HCT116 (cell line): ENCODE data around the gene FAM20C. TPM values are rescaled to one million over a fixed set of nuclear protein-coding genes. Genes with fewer than 3 reads are reported as not detected.

ENCODE experiments used
- ATAC-seq: fragments of 200-7000 bp; cut with Tn5 transposase; 2 replicates; pipeline ENCODE4 v1.9.1; 2020; ENCODE audit warnings: mild to moderate bottlenecking, moderate library complexity
- BruUV-seq: library from RNA; stranded (reverse); fragments of 400-500 nt; replicated peaks from 2 replicates; lab custom pipeline; 2021; lab: Mats Ljungman, UMichigan
- CTCF ChIA-PET: fragments of 300-600 bp; sonication (Branson Sonifier 250); formaldehyde crosslinking; loops from one replicate; lab custom pipeline; 2021; ENCODE audit warnings: antibody characterized with exemption; lab: Charles Lee
- POLR2A ChIA-PET: fragments of 300-600, 350-600 bp; sonication (Branson Sonifier 250); formaldehyde crosslinking; loops from one replicate; lab custom pipeline; 2021; ENCODE audit warnings: antibody characterized with exemption; lab: Charles Lee
- RAD21 ChIA-PET, 2 experiments: fragments of 300-600 bp; sonication (Branson Sonifier 250); formaldehyde crosslinking; loops; one replicate each; lab custom pipeline; 2023; ENCODE audit warnings: low total read pairs in 2 of 2; ENCODE audit not compliant: uncharacterized antibody in 2 of 2, unreplicated experiment in 2 of 2, low non-redundant PET in 1 of 2; lab: Charles Lee
- DNase-seq: peaks from one replicate; pipeline ENCODE4 v3.0.0-alpha.2; 2010; ENCODE audit warnings: low read depth, low spot score
- H2AFZ ChIP-seq: fragments of 200-600 bp; shearing (Covaris generic), sonication (generic); 2 replicates; pipeline ENCODE4 v1.6.1; 2017; ENCODE audit warnings: low read depth, mixed run types, mixed read lengths, antibody characterized with exemption, low read length; ENCODE audit not compliant: poor library complexity, severe bottlenecking
- H3K27ac ChIP-seq: 2 replicates; pipeline ENCODE4 v1.5.1; 2012; ENCODE audit warnings: low read depth, low read length
- H3K27me3 ChIP-seq: fragments of 200-600 bp; sonication (generic); 2 replicates; pipeline ENCODE4 v1.6.1; 2016; ENCODE audit warnings: mixed run types, low read length, mixed read lengths; ENCODE audit not compliant: insufficient read depth
- H3K36me3 ChIP-seq, 2 experiments: fragments of 200-500 bp in 1 of 2; fragments of 200-600 bp in 1 of 2; sonication (Bioruptor generic) in 1 of 2; sonication (generic) in 1 of 2; 2 replicates each; pipeline versions ENCODE4 v1.5.1 to v1.6.1; 2014 to 2016; ENCODE audit warnings: low read length in 2 of 2, inconsistent platforms in 1 of 2, mixed read lengths in 1 of 2, mixed run types in 1 of 2; ENCODE audit not compliant: insufficient read depth in 2 of 2, control insufficient read depth in 1 of 2
- H3K4me1 ChIP-seq, 2 experiments: fragments of 200-600 bp in 1 of 2; sonication (generic) in 1 of 2; 2 replicates each; pipeline versions ENCODE4 v1.5.1 to v1.6.1; 2012 to 2017; ENCODE audit warnings: low read length in 2 of 2, inconsistent platforms in 1 of 2, mild to moderate bottlenecking in 1 of 2, mixed read lengths in 1 of 2, mixed run types in 1 of 2, moderate library complexity in 1 of 2; ENCODE audit not compliant: insufficient read depth in 2 of 2, control insufficient read depth in 1 of 2
- H3K4me2 ChIP-seq: fragments of 200-600 bp; sonication (generic); 2 replicates; pipeline ENCODE4 v1.6.1; 2017; ENCODE audit warnings: mixed run types, low read length, mixed read lengths
- H3K4me3 ChIP-seq, 2 experiments: fragments of 200-600 bp in 1 of 2; sonication (generic) in 1 of 2; replicated peaks in 1 of 2; 2 replicates each; pipeline ENCODE4 v1.5.1; 2011 to 2016; ENCODE audit warnings: low read length in 2 of 2, control low read depth in 1 of 2, low read depth in 1 of 2, mild to moderate bottlenecking in 1 of 2, mixed read lengths in 1 of 2, mixed run types in 1 of 2
- H3K79me2 ChIP-seq: fragments of 200-600 bp; sonication (generic); 2 replicates; pipeline ENCODE4 v1.6.1; 2017; ENCODE audit warnings: mild to moderate bottlenecking, mixed run types, low read length, moderate library complexity, mixed read lengths; ENCODE audit not compliant: insufficient read depth
- H3K9ac ChIP-seq: fragments of 200-600 bp; sonication (generic); 2 replicates; pipeline ENCODE4 v1.6.1; 2016; ENCODE audit warnings: low read length, mixed read lengths
- H3K9me2 ChIP-seq: fragments of 200-600 bp; sonication (generic), shearing (Covaris generic); 2 replicates; pipeline ENCODE4 v1.6.1; 2017; ENCODE audit warnings: mixed run types, mild to moderate bottlenecking, moderate library complexity; ENCODE audit not compliant: insufficient read depth
- H3K9me3 ChIP-seq, 2 experiments: fragments of 200-500 bp in 1 of 2; fragments of 200-600 bp in 1 of 2; sonication (Bioruptor generic) in 1 of 2; sonication (generic) in 1 of 2; 2 replicates each; pipeline ENCODE4 v1.6.1; 2014 to 2017; ENCODE audit warnings: low read length in 2 of 2, mixed read lengths in 2 of 2, inconsistent platforms in 1 of 2, low read depth in 1 of 2, mild to moderate bottlenecking in 1 of 2, mixed run types in 1 of 2, moderate library complexity in 1 of 2; ENCODE audit not compliant: control insufficient read depth in 1 of 2, insufficient read depth in 1 of 2
- H4K20me1 ChIP-seq: fragments of 200-600 bp; sonication (generic), shearing (Covaris generic); 2 replicates; pipeline ENCODE4 v1.6.1; 2017; ENCODE audit warnings: mixed run types, mild to moderate bottlenecking, moderate library complexity; ENCODE audit not compliant: insufficient read depth
- ATF3 ChIP-seq: IDR thresholded peaks from 2 replicates; pipeline ENCODE4 v1.6.1; 2012
- CBX3 ChIP-seq: IDR thresholded peaks from 2 replicates; pipeline ENCODE4 v1.6.1; 2012; ENCODE audit warnings: low read depth
- EGR1 ChIP-seq: IDR thresholded peaks from 2 replicates; pipeline ENCODE4 v1.6.1; 2012; ENCODE audit warnings: low read depth
- EZH2 ChIP-seq: fragments of 200-600 bp; sonication (generic); IDR thresholded peaks from 2 replicates; pipeline ENCODE4 v1.6.1; 2017; ENCODE audit warnings: antibody characterized with exemption, mixed run types
- FOSL1 ChIP-seq: IDR thresholded peaks from 2 replicates; pipeline ENCODE4 v1.6.1; 2012; ENCODE audit warnings: low read depth
- JUND ChIP-seq: IDR thresholded peaks from 2 replicates; pipeline ENCODE4 v1.6.1; 2012
- MAX ChIP-seq: IDR thresholded peaks from 2 replicates; pipeline ENCODE4 v1.6.1; 2012
- POLR2A ChIP-seq: IDR thresholded peaks from 2 replicates; pipeline ENCODE4 v1.7.0; 2011; ENCODE audit warnings: borderline replicate concordance; ENCODE audit not compliant: insufficient read depth, insufficient read length; ENCODE audit errors: extremely low read depth
- RAD21 ChIP-seq: IDR thresholded peaks from 2 replicates; pipeline ENCODE4 v1.6.1; 2012; ENCODE audit warnings: low read depth, mild to moderate bottlenecking
- REST ChIP-seq: IDR thresholded peaks from 2 replicates; pipeline ENCODE4 v1.6.1; 2012; ENCODE audit warnings: low read depth
- SIN3A ChIP-seq: IDR thresholded peaks from 2 replicates; pipeline ENCODE4 v1.6.1; 2012; ENCODE audit warnings: low read depth
- SP1 ChIP-seq: IDR thresholded peaks from 2 replicates; pipeline ENCODE4 v1.6.1; 2012; ENCODE audit warnings: low read depth
- TCF7L2 ChIP-seq: IDR thresholded peaks from 2 replicates; pipeline ENCODE4 v1.7.0; 2011; ENCODE audit warnings: borderline replicate concordance, inconsistent platforms; ENCODE audit not compliant: insufficient read depth, insufficient read length; ENCODE audit errors: extremely low read depth
- YY1 ChIP-seq: IDR thresholded peaks from 2 replicates; pipeline ENCODE4 v1.6.1; 2011; ENCODE audit warnings: low read length, low read depth, moderate library complexity, mild to moderate bottlenecking; ENCODE audit not compliant: insufficient replicate concordance; ENCODE audit errors: extremely low read depth
- intact Hi-C: fragments of 100-400 bp; cut with micrococcal nuclease; formaldehyde crosslinking; loops from 2 replicates; pipeline ENCODE4 v1.10.0; 2022
- total RNA-seq: library from RNA; stranded (reverse); gene quantifications from one replicate; pipeline ENCODE4 v1.2.1, GENCODE V29; 2021; ENCODE audit not compliant: unreplicated experiment

The FAM20C gene
- total RNA-seq, 1 experiment from 2014 or later: 27.1 TPM

GRCh38 chr7:297611-298374 is 105.4 kb downstream of the FAM20C start:
- RAD21 ChIA-PET: no interaction called here
- H4K20me1 ChIP-seq: no peaks in the 10 kb centered on the region
- no peak overlapping the region for H2AFZ ChIP-seq
- no peak overlapping the region for H3K4me3 ChIP-seq
- CTCF ChIA-PET: no interaction called here
- no peak overlapping the region for H3K9ac ChIP-seq
- intact Hi-C loops: no loop called here
- TF ChIP-seq ATF3 (no peak), TCF7L2 (no peak), JUND (no peak), CBX3 (no peak), EZH2 (no peak), FOSL1 (no peak), SP1 (no peak), MAX (no peak), SIN3A (no peak), YY1 (no peak), POLR2A (no peak)
- TF ChIP-seq, all 23 proteins: peak for 0
- no peaks in the 10 kb centered on the region for H3K4me1 ChIP-seq
- H3K27me3 ChIP-seq: no peaks in the 10 kb centered on the region
- no peaks in the 10 kb centered on the region for H3K9me3 ChIP-seq
- H3K4me2 ChIP-seq: no peak overlapping the region
- POLR2A ChIA-PET: no interaction called here
- no peaks in the 10 kb centered on the region for H3K36me3 ChIP-seq
- no peaks in the 10 kb centered on the region for H3K9me2 ChIP-seq
- no peak overlapping the region for H3K27ac ChIP-seq
- ATAC-seq (no peak), DNase-seq (no peak)
- BruUV-seq: no TSS peak
- no peaks in the 10 kb centered on the region for H3K79me2 ChIP-seq

GRCh38 chr7:298375-298702 is 106.0 kb downstream of the FAM20C start:
- no TSS peak for BruUV-seq
- CTCF ChIA-PET: no interaction called here
- intact Hi-C loops: no loop called here

More at GRCh38 chr7:298375-298702, 106.0 kb downstream of the FAM20C start:
- H3K36me3 ChIP-seq: no peaks in the 10 kb centered on the region
- no peaks in the 10 kb centered on the region for H3K27me3 ChIP-seq
- H3K27ac ChIP-seq: no peak overlapping the region
- ATAC-seq: no peak
- ChIA-PET POLR2A (no interaction called here), RAD21 (no interaction called here)
- no peak overlapping the region for H3K9ac ChIP-seq
- no peaks in the 10 kb centered on the region for H3K9me2 ChIP-seq
- no peaks in the 10 kb centered on the region for H3K9me3 ChIP-seq
- no peaks in the 10 kb centered on the region for H4K20me1 ChIP-seq
- no peak overlapping the region for H3K4me3 ChIP-seq
- no peak for TF ChIP-seq REST
- no peak for TF ChIP-seq FOSL1
- no peak for TF ChIP-seq RAD21
- TF ChIP-seq EGR1: no peak
- H3K4me2 ChIP-seq: no peak overlapping the region
- no peak overlapping the region for H2AFZ ChIP-seq
- H3K79me2 ChIP-seq: no peaks in the 10 kb centered on the region
- no peaks in the 10 kb centered on the region for H3K4me1 ChIP-seq
- no peak for DNase-seq
